ENCODE results near the gene STARD8.
"Not testable (repeated sequence)": the region's sequence is repeated elsewhere in the genome, so short reads cannot be mapped to it uniquely, and the experiment has no call there.

Gene STARD8

GRCh38 chrX:68627986-68628385 lies 19.5 kb upstream of the STARD8 start:
- Histone ChIP-seq H2AFZ (ENCODE audit: low read depth, low read length) (no peak overlapping the region), H3K79me2 (ENCODE audit: low read length) (no peaks in the 10 kb centered on the region), H4K20me1 (ENCODE audit: insufficient read depth, low read length) (no peaks in the 10 kb centered on the region), H3K36me3 (replicated peaks; ENCODE audit: low read depth, low read length) (no peaks in the 10 kb centered on the region), H3K4me2 (ENCODE audit: low read length) (no peak overlapping the region), H3K27me3 (ENCODE audit: low read depth, low read length) (no peaks in the 10 kb centered on the region), H3K9me3 (ENCODE audit: insufficient read depth, low read length) (no peaks in the 10 kb centered on the region), H3K4me3 (ENCODE audit: low read length) (no peak overlapping the region), H3K4me1 (ENCODE audit: low read length) (no peaks in the 10 kb centered on the region), H3K9ac (ENCODE audit: low read length) (no peak overlapping the region), H3K27ac (ENCODE audit: low read length) (no peak overlapping the region)
- TF ChIP-seq EZH2phosphoT487 (IDR thresholded peaks at IDR 0.05; ENCODE audit: low read depth) (no peak), CTCF (IDR thresholded peaks at IDR 0.05; ENCODE audit: low read depth, low read length) (no peak)

- H4K20me1 ChIP-seq (ENCODE audit: insufficient read depth, low read length); H3K4me1 ChIP-seq (ENCODE audit: low read length); H3K4me3 ChIP-seq (ENCODE audit: low read length); H3K9ac ChIP-seq (ENCODE audit: low read length); H3K27ac ChIP-seq (ENCODE audit: low read length); H3K4me2 ChIP-seq (ENCODE audit: low read length); H3K79me2 ChIP-seq (ENCODE audit: low read length); H3K36me3 ChIP-seq (replicated peaks; ENCODE audit: low read depth, low read length); H3K27me3 ChIP-seq (ENCODE audit: low read depth, low read length); H3K9me3 ChIP-seq (ENCODE audit: insufficient read depth, low read length); H2AFZ ChIP-seq (ENCODE audit: low read depth, low read length): not testable (repeated sequence)
Measured at GRCh38 chrX:68629936-68630335, 17.5 kb upstream of the STARD8 start.

GRCh38 chrX:68631336-68631735 lies 16.1 kb upstream of the STARD8 start:
- no peaks in the 10 kb centered on the region for H3K79me2 ChIP-seq (ENCODE audit: low read length)
- no peaks in the 10 kb centered on the region for H3K9me3 ChIP-seq (ENCODE audit: insufficient read depth, low read length)
- no peak overlapping the region for H3K9ac ChIP-seq (ENCODE audit: low read length)
- H4K20me1 ChIP-seq (ENCODE audit: insufficient read depth, low read length): no peaks in the 10 kb centered on the region
- H3K4me3 ChIP-seq (ENCODE audit: low read length): no peak overlapping the region
- no peaks in the 10 kb centered on the region for H3K36me3 ChIP-seq (replicated peaks; ENCODE audit: low read depth, low read length)
- H3K4me1 ChIP-seq (ENCODE audit: low read length): no peaks in the 10 kb centered on the region
- H3K27me3 ChIP-seq (ENCODE audit: low read depth, low read length): no peaks in the 10 kb centered on the region
- no peak overlapping the region for H3K27ac ChIP-seq (ENCODE audit: low read length)
- H2AFZ ChIP-seq (ENCODE audit: low read depth, low read length): no peak overlapping the region
- no peak overlapping the region for H3K4me2 ChIP-seq (ENCODE audit: low read length)
- TF ChIP-seq EZH2phosphoT487 (IDR thresholded peaks at IDR 0.05; ENCODE audit: low read depth): no peak
- TF ChIP-seq CTCF (IDR thresholded peaks at IDR 0.05; ENCODE audit: low read depth, low read length): no peak

GRCh38 chrX:68632491-68632890 lies 15.0 kb upstream of the STARD8 start:
- H4K20me1 ChIP-seq (ENCODE audit: insufficient read depth, low read length): no peaks in the 10 kb centered on the region
- no peaks in the 10 kb centered on the region for H3K4me1 ChIP-seq (ENCODE audit: low read length)
- no peak overlapping the region for H2AFZ ChIP-seq (ENCODE audit: low read depth, low read length)
- H3K9ac ChIP-seq (ENCODE audit: low read length): no peak overlapping the region
- TF ChIP-seq EZH2phosphoT487 (IDR thresholded peaks at IDR 0.05; ENCODE audit: low read depth) (no peak), CTCF (IDR thresholded peaks at IDR 0.05; ENCODE audit: low read depth, low read length) (no peak)
- no peaks in the 10 kb centered on the region for H3K79me2 ChIP-seq (ENCODE audit: low read length)
- no peak overlapping the region for H3K4me3 ChIP-seq (ENCODE audit: low read length)
- H3K9me3 ChIP-seq (ENCODE audit: insufficient read depth, low read length): no peaks in the 10 kb centered on the region
- H3K36me3 ChIP-seq (replicated peaks; ENCODE audit: low read depth, low read length): no peaks in the 10 kb centered on the region
- no peaks in the 10 kb centered on the region for H3K27me3 ChIP-seq (ENCODE audit: low read depth, low read length)
- H3K27ac ChIP-seq (ENCODE audit: low read length): no peak overlapping the region
- H3K4me2 ChIP-seq (ENCODE audit: low read length): no peak overlapping the region

- H3K36me3 ChIP-seq (replicated peaks; ENCODE audit: low read depth, low read length): no peaks in the 10 kb centered on the region
- no peak overlapping the region for H3K4me2 ChIP-seq (ENCODE audit: low read length)
- H2AFZ ChIP-seq (ENCODE audit: low read depth, low read length): no peak overlapping the region
- no peak overlapping the region for H3K9ac ChIP-seq (ENCODE audit: low read length)
- H3K4me3 ChIP-seq (ENCODE audit: low read length): no peak overlapping the region
- H4K20me1 ChIP-seq (ENCODE audit: insufficient read depth, low read length): no peaks in the 10 kb centered on the region
- no peaks in the 10 kb centered on the region for H3K27me3 ChIP-seq (ENCODE audit: low read depth, low read length)
- TF ChIP-seq EZH2phosphoT487 (IDR thresholded peaks at IDR 0.05; ENCODE audit: low read depth) (no peak), CTCF (IDR thresholded peaks at IDR 0.05; ENCODE audit: low read depth, low read length) (no peak)
- H3K9me3 ChIP-seq (ENCODE audit: insufficient read depth, low read length): no peaks in the 10 kb centered on the region
- no peaks in the 10 kb centered on the region for H3K4me1 ChIP-seq (ENCODE audit: low read length)
- H3K79me2 ChIP-seq (ENCODE audit: low read length): no peaks in the 10 kb centered on the region
- no peak overlapping the region for H3K27ac ChIP-seq (ENCODE audit: low read length)
Measured at GRCh38 chrX:68633981-68634380, 13.5 kb upstream of the STARD8 start.

Measured in OCI-LY3 (cell line).